Measurements from ENCODE around the gene LAIR1.

The LAIR1 gene

DNA sequence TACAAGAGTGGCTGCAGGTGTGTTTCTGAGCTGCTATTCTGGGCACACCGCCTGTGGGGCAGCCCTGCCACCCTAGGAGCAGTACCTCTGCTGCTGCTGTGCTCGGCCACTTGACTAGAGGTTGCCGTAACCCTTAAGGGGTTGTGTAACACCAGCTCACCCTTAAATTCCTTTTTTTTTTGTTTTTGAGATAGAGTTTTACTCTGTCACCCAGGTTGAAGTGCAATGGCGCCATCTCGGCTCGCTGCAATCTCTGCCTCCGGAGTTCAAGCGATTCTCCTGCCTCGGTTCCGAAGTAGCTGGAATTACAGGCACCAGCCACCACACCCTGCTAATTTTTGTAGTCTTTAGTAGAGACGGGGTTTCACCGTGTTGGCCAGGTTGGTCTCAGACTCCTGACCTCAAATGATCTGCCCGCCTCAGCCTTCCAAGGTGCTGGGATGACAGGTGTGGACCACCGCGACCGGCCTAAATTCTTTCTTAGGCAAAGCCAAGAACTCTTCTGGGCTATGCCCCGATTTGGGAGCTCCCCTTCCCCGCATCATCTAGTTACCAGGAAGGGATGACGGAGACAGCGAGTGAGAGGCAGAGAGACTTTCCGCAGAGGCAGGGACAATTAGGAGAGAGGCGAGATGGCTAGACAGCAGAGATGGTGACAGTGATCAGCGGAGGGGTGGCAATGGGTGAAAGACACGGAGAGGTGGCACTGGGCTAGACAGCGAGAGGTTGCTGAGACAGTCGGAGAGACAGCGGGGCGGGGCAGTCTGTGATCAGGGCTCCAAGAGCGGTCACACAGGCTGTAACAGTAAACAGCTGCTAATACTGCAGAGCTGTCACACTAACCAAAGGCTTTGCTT is 47.4 kb downstream of the LAIR1 start:
- DNase-seq (ENCODE audit: low read depth): no peak

DNA sequence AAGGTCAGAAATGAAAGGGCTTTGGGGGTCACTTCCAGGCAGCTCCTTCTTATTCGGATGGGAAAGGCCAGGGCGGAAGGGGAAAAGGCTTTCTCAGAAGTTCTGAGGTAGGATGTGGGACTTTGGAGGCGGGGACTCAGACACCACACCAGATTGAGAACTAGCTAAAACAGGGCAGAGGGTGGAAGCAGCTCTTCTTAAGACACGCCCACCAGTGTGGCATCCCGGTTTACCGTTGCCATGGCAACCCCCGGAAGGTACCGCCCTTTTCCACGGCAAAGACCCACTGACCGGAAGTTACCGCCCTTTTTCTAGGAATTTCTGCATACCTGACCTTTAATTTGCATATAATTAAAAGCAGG is 48.0 kb downstream of the LAIR1 start:
- DNase-seq (ENCODE audit: low read depth): no peak

DNA sequence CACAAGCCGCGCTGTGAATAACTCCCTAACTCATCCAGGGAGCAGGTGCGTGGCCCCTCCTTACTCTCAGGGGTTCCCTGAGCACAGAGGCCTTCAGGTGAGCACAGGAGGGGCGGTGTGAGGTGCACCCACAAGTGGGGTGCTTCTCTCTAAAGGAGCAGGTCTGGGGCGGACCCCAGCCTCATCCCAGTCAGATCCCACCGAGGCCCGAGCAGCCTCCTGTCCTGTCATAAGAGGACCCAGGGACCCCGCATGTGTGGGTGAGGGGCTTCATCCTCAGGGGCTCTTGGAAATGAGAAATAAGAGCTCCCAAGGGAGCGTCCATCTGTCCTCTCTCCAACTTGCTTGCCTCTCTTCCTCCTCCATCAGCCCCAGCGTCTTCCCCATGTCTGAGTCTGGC is 48.8 kb downstream of the LAIR1 start:
- DNase-seq (ENCODE audit: low read depth): no peak

DNA sequence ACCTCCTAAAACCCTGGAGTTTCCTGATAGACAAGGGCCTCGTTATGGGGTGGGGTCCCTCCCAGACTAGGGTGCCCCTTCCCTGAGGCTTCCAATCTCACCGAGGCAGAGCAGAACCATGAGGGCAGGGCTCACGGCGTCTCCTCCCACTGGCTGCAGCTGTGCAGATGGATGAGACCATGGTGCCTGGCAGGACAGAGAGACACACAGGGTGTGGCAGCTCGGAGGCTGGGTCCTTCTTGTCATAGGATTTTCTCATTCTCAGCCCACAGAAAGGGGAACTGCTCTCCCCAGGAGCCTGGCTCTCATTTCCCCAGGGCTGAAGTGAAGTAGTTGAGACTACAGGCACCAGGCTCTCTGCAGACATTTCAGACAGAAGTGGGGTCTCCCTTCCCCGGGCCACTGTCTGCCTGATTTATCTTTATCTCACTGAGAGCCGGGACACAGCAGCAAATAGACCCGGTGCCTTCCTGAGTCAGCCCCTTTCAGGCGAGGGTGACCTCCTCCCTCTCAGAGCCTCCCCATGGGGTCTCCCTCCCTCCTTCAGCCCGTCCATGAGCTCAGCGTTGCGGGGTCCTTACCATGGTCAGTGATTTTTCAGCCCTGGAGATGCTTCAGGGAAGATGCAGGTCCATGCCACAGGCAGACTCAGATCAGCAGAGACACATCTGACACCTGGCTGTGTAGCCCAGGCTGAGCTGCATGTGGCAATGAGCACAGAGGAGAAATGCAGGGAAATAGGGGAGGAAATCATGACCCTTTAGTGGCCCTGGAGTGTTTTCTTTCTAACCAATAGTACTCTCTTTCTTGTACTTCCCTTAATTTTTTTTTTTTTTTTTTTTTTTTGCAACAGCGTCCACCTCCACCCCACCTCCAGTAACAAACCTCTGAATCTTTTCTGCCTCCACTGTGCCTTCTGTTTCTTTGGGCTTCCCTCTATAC is 52.0 kb downstream of the LAIR1 start, which contains the start of gene LILRA5:
Gene LILRA5 (minus strand): TSS at position 731 of the 942 bp plus-strand sequence. CDS start 147 bp downstream, at position 584.
- DNase-seq (ENCODE audit: low read depth): no peak

DNA sequence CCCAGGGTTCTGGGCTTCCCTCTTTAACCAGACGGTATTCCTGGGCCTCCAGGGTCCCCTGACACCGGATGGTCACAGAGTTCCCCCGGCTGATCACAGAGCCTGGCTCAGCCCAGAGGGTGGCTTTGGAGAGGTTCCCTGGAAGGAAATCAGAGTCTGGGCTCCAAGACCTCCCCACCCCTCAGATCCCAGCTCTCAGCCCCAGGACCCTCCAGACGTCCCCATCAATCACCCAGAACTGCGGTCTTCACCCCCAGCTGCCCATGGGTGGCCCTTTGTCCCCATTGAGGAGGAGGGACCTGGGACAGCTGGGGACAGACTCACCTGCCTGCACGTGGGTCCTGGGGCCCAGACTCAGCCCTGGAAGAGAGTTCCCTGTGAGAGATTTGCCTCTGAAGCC is 52.7 kb downstream of the LAIR1 start:
- DNase-seq (ENCODE audit: low read depth): no peak

DNA sequence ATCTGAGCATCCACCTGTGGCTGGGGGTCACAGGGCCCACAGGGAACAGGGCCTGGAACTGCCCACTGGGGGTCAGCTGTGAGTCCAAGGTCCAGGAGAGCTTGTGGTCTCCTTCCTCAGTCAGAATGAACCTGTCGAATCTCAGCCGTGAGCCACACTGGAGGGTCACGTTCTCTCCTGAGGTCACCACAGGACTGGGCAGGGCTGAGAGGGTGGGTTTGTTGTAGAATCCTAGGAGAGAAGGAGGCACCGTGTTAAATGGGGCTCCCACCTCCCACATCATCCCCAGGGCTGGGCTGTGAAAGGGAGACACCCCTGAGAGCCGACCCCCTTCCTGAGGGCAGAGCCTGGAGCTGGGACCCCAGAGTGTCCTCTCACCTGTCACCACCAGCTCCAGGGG is 53.2 kb downstream of the LAIR1 start:
- no peak for DNase-seq (ENCODE audit: low read depth)

DNA sequence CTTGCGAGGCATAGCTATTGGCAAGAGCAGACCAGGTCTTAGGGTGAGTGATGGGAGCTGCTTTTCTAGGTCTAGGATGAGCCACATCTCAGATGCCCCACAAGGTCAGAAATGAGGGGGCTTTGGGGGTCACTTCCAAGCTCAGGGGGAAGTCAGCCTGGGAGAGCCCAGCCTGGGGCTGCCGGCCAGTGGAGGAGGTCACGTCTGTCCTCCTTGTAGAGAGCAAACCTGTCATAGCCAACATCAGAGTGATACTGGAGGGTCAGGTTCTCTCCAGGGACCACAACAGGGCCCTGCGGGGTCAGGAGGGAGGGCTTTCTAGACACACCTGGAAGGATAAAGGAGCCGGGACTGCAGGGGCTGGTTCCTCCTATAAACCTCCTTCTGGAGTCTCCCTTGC is 54.2 kb downstream of the LAIR1 start:
- no peak for DNase-seq (ENCODE audit: low read depth)

DNA sequence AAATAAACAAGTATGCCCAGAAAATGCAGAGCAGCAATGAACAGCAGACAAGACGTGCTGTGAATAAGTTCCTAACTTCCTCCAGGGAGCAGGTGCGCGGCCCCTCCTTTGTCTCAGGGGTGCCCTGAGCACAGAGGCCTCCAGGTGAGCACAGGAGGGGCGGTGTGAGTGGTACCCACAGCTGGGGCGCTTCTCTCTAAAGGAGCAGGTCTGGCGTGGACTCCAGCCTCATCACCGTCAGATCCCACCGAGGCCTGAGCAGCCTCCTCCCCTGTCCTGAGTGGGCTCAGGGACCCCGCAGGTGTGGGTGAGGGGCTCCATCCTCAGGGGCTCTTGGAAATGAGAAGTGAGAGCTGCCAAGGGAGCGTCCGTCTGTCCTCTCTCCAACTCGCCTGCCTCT is 54.9 kb downstream of the LAIR1 start:
- no peak for DNase-seq (ENCODE audit: low read depth)

DNA sequence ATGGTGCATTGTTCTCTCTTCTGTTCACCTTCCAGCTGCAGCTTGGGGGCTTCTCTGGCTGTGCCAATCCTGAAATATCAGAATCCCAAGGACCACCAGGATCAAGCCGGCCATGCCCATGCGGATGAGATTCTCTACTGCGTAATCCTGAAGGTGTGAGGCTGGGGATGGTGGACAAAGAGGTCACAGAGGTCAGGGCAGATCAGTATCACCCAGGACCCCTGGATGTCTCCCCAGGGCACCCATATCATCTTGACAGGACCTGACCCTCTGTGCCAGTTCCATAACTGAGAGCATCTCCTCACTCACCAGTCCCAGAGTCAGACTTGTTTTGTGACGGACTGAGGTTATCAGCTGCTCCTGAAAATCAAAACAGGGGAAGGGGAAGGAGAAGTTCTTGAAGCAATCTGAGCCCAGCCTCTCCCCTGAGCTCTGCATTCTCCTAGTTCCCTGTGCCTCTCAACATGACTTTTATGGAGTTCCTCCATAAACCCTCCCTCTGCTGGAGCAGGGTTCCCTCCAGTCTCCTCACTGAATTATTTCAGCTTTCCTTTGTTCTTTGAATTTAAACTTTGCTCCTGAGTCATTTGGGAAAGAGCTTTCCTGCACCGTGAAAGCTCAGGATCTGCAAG is 57.2 kb downstream of the LAIR1 start:
- no peak for DNase-seq (ENCODE audit: low read depth)

DNA sequence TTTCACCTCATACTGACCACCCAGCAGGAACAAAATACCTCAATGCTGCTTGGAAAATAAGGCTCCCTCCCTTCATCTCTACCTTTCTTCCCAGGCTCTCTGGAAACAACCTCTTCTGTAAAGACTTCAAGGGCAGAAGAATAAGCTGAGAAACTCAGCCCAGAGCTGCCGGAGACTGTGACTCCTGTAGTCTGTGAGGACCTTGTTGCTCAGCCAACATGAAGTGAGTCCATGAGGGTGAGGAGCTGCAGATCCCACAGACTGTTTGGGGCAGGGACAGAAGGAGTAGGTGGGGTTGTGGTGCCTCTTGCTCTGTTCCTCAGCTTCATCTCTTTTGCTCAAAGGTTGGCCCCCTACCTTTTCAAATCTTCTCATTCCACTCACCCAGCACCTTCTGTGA is 59.6 kb downstream of the LAIR1 start:
- DNase-seq (ENCODE audit: low read depth): no peak

DNA sequence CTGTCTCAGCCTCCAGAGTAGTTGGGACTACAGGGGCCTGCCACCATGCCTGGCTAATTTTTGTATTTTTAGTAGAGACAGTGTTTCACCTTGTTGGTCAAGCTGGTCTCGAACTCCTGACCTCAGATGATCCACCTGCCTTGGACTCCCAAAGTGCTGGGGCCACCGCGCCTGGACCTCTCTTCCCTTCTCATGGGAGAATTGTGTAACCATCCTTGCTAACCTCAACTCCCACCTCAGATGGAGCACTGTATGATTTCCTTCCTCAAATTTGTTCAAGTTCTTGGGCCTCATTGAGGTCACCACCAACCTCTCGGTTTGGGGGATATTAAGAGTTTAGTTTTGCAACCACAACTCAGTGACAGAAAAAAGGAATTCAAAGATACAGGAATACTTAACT is 62.5 kb downstream of the LAIR1 start:
- no peak for DNase-seq (ENCODE audit: low read depth)
